Liver (tissue), 9 donors: ENCODE results near the gene REXO1. TPM values are rescaled to one million over a fixed set of nuclear protein-coding genes. Genes with fewer than 3 reads are reported as not detected.

Experiments used
- DNase-seq: peaks from one replicate; pipeline ENCODE4 v3.0.0-alpha.2; 2017; ENCODE audit warnings: low spot score
- H3K27ac ChIP-seq, 2 donors: one replicate each; pipeline ENCODE4 v1.7.0; 2013; ENCODE audit warnings: inconsistent platforms in 2 of 2, low read length in 2 of 2, control low read depth in 1 of 2, low read depth in 1 of 2, mild to moderate bottlenecking in 1 of 2
- H3K27me3 ChIP-seq, 4 donors: one replicate each; pipeline versions ENCODE4 v1.6.1 to v1.7.0; 2013; ENCODE audit warnings: low read length in 3 of 4, inconsistent platforms in 1 of 4, mild to moderate bottlenecking in 1 of 4, moderate library complexity in 1 of 4; ENCODE audit not compliant: control insufficient read depth in 4 of 4, insufficient read depth in 4 of 4
- H3K36me3 ChIP-seq, 4 donors: one replicate each; pipeline versions ENCODE4 v1.6.1 to v1.7.0; 2013; ENCODE audit warnings: low read length in 3 of 4, mild to moderate bottlenecking in 3 of 4, low read depth in 1 of 4, moderate library complexity in 1 of 4; ENCODE audit not compliant: control insufficient read depth in 4 of 4, insufficient read depth in 3 of 4
- H3K4me1 ChIP-seq, 4 donors: one replicate each; pipeline versions ENCODE4 v1.6.1 to v1.7.0; 2013; ENCODE audit warnings: low read length in 3 of 4, mild to moderate bottlenecking in 3 of 4, moderate library complexity in 1 of 4; ENCODE audit not compliant: control insufficient read depth in 4 of 4, insufficient read depth in 4 of 4
- H3K4me3 ChIP-seq, 3 donors: one replicate each; pipeline versions ENCODE4 v1.6.1 to v1.7.0; 2013; ENCODE audit warnings: low read length in 3 of 3, control low read depth in 1 of 3, low read depth in 1 of 3, mild to moderate bottlenecking in 1 of 3
- H3K9ac ChIP-seq, 2 donors: one replicate each; pipeline ENCODE4 v1.7.0; 2013; ENCODE audit warnings: low read length in 2 of 2, mild to moderate bottlenecking in 2 of 2, moderate library complexity in 2 of 2, control low read depth in 1 of 2, low read depth in 1 of 2
- H3K9me3 ChIP-seq, 4 donors: one replicate each; pipeline versions ENCODE4 v1.6.1 to v1.7.0; 2013; ENCODE audit warnings: low read length in 3 of 4; ENCODE audit not compliant: control insufficient read depth in 4 of 4
- EGR1 ChIP-seq, 2 donors: IDR thresholded peaks; 2 replicates each; pipeline ENCODE4 v1.6.1; 2016 to 2018; ENCODE audit warnings: antibody characterized with exemption in 2 of 2, low read depth in 2 of 2
- FOXA1 ChIP-seq: IDR thresholded peaks from 2 replicates; pipeline ENCODE4 v1.6.1; 2016; ENCODE audit warnings: antibody characterized with exemption
- FOXA2 ChIP-seq: IDR thresholded peaks from 2 replicates; pipeline ENCODE4 v1.6.1; 2016; ENCODE audit warnings: antibody characterized with exemption
- HNF4G ChIP-seq: IDR thresholded peaks from 2 replicates; pipeline ENCODE4 v1.6.1; 2016; ENCODE audit warnings: antibody characterized with exemption
- JUND ChIP-seq, 2 donors: IDR thresholded peaks; 2 replicates each; pipeline ENCODE4 v1.6.1; 2016; ENCODE audit warnings: antibody characterized with exemption in 2 of 2
- NR2F2 ChIP-seq: IDR thresholded peaks from 2 replicates; pipeline ENCODE4 v1.6.1; 2016; ENCODE audit warnings: antibody characterized with exemption
- RAD21 ChIP-seq, 2 donors: IDR thresholded peaks; 2 replicates each; pipeline ENCODE4 v1.6.1; 2016; ENCODE audit warnings: antibody characterized with exemption in 2 of 2, mild to moderate bottlenecking in 2 of 2
- SP1 ChIP-seq: IDR thresholded peaks from 2 replicates; pipeline ENCODE4 v1.6.1; 2018; ENCODE audit warnings: antibody characterized with exemption, mild to moderate bottlenecking
- TAF1 ChIP-seq: conservative IDR thresholded peaks from 2 replicates; pipeline ENCODE4 v1.6.1; 2016; ENCODE audit warnings: antibody characterized with exemption, mild to moderate bottlenecking
- YY1 ChIP-seq: IDR thresholded peaks from 2 replicates; pipeline ENCODE4 v1.6.1; 2016; ENCODE audit warnings: antibody characterized with exemption, mild to moderate bottlenecking
- WGBS: extraction: QIAGEN DNeasy Blood & Tissue Kit; methylation state at CpG from one replicate; pipeline ENCODE4 v1.1.7; 2013; 5-methylcytosine and 5-hydroxymethylcytosine counted together
- polyA plus RNA-seq, 2 donors: library from polyadenylated mRNA; stranded (reverse) in 1 of 2; unstranded in 1 of 2; fragments of 200-250 nt in 1 of 2; fragments of >200 nt in 1 of 2; fragmentation: Nextera tagmentation in 1 of 2; extraction: Ambion mirVana in 1 of 2; gene quantifications; one replicate each; pipeline versions ENCODE4 v1.2.1 to v1.2.3, GENCODE V29; 2013 to 2015
- total RNA-seq, 2 donors: library from RNA; depleted of rRNA; stranded (reverse); fragments of >200 nt; gene quantifications; one replicate each; pipeline ENCODE4 v1.2.3, GENCODE V29; 2014
- TF ChIP-seq, protein P1 (sequence below): fragments of 150-350 bp; IDR thresholded peaks from 2 replicates; pipeline ENCODE4 v1.5.1; 2017; ENCODE audit warnings: improper control_type of control experiment, low read depth, low read length; ENCODE audit not compliant: missing input control
- TF ChIP-seq, protein P2 (sequence below): IDR thresholded peaks from 2 replicates; pipeline ENCODE4 v1.6.1; 2016; ENCODE audit warnings: antibody characterized with exemption, mild to moderate bottlenecking
- TF ChIP-seq, protein P3 (sequence below): IDR thresholded peaks from 2 replicates; pipeline ENCODE4 v1.6.1; 2016; ENCODE audit warnings: antibody characterized with exemption
- TF ChIP-seq, protein P4 (sequence below): IDR thresholded peaks from 2 replicates; pipeline ENCODE4 v1.6.1; 2016; ENCODE audit warnings: antibody characterized with exemption
- donor health status: healthy.
- donor health status: healthy.
- donor health status: healthy.
- donor health status: healthy.
- donor health status: healthy.

REXO1 gene
- total and polyA plus RNA-seq, 4 donors = 2.0 to 11.5 (median 9.2) TPM

DNA sequence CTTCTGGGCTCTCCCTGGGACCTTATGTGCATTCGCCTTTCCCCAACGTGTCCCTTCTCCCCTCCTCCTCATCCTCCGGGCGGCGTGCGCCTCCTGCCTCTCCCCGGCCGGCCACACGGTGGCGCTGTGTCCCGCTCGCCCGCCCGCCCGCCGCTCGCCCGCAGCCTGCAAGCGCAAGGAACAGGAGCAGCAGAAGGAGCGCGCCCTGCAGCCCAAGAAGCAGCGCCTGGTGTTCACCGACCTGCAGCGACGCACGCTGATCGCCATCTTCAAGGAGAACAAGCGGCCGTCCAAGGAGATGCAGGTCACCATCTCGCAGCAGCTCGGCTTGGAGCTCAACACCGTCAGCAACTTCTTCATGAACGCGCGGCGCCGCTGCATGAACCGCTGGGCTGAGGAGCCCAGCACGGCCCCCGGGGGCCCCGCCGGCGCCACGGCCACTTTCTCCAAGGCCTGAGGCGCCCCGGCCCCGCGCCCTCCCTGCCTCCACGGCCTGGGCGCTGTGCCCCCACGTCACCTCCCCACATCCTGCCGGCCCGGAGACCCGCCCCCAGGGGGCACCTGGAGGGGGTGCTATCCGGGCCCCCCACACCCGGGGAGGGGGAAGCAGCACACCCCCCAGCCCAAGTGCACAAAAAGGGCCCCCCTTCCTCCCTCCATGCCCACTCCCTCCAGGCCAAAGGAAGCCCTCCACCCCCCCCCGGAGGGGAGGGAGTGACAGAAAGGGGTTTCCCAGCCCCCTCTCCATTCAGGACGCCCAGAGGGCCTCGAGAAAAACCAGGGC is 73.1 kb downstream of the REXO1 start:
- Histone ChIP-seq H3K9ac (no peak overlapping the region), H3K4me1 (no peaks in the 10 kb centered on the region), H3K36me3 (no peaks in the 10 kb centered on the region), H3K4me3 (no peak overlapping the region), H3K27ac (no peak overlapping the region), H3K27me3 (peaks cover 3 to 12% (median 8%) of the 10 kb centered on the region in 4 donors), H3K9me3 (peaks cover 0 to 10% (median 3%) of the 10 kb centered on the region in 4 donors)
- peak; percentile 65 for DNase-seq
- TF ChIP-seq NR2F2 = no peak
- TF ChIP-seq SP1 = no peak
- TF ChIP-seq EGR1 (IDR thresholded peaks at IDR 0.05; ENCODE audit: low read depth in 2 of 2) = no peak
- peak in 1 of 2 donors; percentile 41 for TF ChIP-seq RAD21 (IDR thresholded peaks at IDR 0.05)
- TF ChIP-seq, protein P1, sequence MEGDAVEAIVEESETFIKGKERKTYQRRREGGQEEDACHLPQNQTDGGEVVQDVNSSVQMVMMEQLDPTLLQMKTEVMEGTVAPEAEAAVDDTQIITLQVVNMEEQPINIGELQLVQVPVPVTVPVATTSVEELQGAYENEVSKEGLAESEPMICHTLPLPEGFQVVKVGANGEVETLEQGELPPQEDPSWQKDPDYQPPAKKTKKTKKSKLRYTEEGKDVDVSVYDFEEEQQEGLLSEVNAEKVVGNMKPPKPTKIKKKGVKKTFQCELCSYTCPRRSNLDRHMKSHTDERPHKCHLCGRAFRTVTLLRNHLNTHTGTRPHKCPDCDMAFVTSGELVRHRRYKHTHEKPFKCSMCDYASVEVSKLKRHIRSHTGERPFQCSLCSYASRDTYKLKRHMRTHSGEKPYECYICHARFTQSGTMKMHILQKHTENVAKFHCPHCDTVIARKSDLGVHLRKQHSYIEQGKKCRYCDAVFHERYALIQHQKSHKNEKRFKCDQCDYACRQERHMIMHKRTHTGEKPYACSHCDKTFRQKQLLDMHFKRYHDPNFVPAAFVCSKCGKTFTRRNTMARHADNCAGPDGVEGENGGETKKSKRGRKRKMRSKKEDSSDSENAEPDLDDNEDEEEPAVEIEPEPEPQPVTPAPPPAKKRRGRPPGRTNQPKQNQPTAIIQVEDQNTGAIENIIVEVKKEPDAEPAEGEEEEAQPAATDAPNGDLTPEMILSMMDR = peak; percentile 22
- no peak for TF ChIP-seq YY1
- WGBS = 24% methylated on average over 59 of the region's 59 CpGs

DNA sequence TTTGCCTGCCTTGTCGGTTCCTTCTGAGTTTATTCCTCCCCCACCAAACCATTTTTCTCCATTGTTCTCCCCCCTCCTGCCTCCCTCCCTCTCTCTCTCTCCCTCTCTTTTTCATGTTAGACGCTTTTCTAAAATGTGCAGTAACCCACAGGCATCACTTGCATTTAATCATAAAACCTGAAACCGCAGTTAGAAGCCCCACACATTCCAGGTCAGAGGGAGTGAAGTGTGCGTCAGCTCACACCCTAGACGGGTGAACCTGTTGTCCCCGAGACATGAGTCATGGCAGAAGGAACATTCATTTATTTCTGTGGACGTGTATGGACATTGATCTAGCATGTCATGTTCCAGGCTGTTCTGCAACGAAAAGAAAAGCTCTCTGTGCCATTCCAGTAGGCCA is 75.1 kb downstream of the REXO1 start:
- H3K36me3 ChIP-seq = no peaks in the 10 kb centered on the region
- H3K27ac ChIP-seq = no peak overlapping the region
- DNase-seq = no peak
- WGBS = 62% methylated on average over 8 of the region's 8 CpGs
- TF ChIP-seq JUND (IDR thresholded peaks at IDR 0.05) (no peak), EGR1 (IDR thresholded peaks at IDR 0.05; ENCODE audit: low read depth in 2 of 2) (no peak), TAF1 (no peak), NR2F2 (no peak), HNF4G (no peak), FOXA1 (no peak), FOXA2 (no peak), YY1 (no peak)
- TF ChIP-seq, protein P2, sequence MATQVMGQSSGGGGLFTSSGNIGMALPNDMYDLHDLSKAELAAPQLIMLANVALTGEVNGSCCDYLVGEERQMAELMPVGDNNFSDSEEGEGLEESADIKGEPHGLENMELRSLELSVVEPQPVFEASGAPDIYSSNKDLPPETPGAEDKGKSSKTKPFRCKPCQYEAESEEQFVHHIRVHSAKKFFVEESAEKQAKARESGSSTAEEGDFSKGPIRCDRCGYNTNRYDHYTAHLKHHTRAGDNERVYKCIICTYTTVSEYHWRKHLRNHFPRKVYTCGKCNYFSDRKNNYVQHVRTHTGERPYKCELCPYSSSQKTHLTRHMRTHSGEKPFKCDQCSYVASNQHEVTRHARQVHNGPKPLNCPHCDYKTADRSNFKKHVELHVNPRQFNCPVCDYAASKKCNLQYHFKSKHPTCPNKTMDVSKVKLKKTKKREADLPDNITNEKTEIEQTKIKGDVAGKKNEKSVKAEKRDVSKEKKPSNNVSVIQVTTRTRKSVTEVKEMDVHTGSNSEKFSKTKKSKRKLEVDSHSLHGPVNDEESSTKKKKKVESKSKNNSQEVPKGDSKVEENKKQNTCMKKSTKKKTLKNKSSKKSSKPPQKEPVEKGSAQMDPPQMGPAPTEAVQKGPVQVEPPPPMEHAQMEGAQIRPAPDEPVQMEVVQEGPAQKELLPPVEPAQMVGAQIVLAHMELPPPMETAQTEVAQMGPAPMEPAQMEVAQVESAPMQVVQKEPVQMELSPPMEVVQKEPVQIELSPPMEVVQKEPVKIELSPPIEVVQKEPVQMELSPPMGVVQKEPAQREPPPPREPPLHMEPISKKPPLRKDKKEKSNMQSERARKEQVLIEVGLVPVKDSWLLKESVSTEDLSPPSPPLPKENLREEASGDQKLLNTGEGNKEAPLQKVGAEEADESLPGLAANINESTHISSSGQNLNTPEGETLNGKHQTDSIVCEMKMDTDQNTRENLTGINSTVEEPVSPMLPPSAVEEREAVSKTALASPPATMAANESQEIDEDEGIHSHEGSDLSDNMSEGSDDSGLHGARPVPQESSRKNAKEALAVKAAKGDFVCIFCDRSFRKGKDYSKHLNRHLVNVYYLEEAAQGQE = no peak
- TF ChIP-seq, protein P3, sequence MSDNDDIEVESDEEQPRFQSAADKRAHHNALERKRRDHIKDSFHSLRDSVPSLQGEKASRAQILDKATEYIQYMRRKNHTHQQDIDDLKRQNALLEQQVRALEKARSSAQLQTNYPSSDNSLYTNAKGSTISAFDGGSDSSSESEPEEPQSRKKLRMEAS = no peak
- TF ChIP-seq, protein P4, sequence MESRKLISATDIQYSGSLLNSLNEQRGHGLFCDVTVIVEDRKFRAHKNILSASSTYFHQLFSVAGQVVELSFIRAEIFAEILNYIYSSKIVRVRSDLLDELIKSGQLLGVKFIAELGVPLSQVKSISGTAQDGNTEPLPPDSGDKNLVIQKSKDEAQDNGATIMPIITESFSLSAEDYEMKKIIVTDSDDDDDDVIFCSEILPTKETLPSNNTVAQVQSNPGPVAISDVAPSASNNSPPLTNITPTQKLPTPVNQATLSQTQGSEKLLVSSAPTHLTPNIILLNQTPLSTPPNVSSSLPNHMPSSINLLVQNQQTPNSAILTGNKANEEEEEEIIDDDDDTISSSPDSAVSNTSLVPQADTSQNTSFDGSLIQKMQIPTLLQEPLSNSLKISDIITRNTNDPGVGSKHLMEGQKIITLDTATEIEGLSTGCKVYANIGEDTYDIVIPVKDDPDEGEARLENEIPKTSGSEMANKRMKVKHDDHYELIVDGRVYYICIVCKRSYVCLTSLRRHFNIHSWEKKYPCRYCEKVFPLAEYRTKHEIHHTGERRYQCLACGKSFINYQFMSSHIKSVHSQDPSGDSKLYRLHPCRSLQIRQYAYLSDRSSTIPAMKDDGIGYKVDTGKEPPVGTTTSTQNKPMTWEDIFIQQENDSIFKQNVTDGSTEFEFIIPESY = no peak
- TF ChIP-seq, protein P1 = no peak
- H3K27me3 ChIP-seq = peaks cover 3 to 12% (median 7%) of the 10 kb centered on the region in 4 donors
- H3K4me1 ChIP-seq = no peaks in the 10 kb centered on the region
- H3K9ac ChIP-seq = no peak overlapping the region
- H3K4me3 ChIP-seq = no peak overlapping the region
- peaks cover 0 to 10% (median 3%) of the 10 kb centered on the region in 4 donors for H3K9me3 ChIP-seq
